ENCODE measurements around the gene UMODL1.

Gene UMODL1

DNA sequence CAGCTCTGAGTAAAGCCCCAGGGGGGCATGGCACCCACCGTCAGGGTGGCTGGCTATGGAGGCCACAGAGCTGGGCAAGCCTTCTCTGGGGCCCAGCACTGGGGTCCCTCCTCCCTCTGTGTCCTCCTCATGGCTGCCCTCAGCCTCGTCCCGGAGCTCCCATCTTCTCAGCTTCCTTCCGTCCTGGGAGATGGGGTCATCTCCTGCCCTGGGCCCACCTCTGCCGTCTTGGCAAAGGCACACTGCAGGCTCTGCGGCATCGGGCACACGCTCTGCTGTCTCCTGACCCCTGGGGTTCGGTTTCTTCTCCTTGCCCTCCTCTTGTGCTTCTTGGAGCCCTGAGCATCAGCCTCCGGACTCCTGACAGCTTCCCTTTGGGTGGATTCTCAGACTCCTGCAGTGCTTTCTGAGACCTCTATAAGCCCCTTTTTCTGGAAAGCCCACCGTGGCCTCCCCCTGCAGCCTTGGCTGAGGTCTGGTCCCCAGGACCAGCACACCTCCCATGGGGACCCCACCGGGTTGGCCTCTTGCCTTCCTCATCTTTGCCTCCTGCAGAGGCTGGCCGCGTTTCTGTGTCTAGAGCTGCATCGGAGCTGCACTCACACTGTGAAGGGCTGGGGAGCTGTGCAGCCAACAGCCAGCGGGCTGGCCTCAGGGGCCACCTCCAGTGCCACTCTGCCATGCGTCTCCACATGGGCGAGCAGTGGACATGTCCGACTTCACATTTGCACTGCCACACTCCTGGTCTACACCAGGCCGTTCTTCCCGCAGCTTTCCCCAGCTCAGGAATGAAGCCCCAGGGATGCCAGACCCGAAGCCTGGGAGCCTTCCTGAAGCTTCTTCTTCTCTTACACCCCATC lies 11.6 kb downstream of the UMODL1 start:
- DNase-seq, result no peak

DNA sequence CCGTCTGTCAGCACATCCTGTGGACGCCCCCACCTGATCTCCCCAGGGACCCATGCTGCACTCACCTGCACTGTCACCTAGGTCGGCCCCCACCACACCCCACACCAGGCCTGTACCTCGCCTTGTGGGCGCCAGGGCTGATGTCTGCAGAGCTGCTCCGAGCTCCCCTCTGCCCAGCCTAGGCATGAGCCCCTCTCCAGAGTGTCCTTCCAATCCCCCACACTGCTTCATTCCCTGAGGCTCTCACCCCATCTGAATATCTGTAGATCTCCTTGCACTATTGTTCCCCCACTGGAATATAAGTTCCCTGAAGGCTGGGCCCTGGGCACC lies 12.2 kb downstream of the UMODL1 start:
- no peak for DNase-seq

DNA sequence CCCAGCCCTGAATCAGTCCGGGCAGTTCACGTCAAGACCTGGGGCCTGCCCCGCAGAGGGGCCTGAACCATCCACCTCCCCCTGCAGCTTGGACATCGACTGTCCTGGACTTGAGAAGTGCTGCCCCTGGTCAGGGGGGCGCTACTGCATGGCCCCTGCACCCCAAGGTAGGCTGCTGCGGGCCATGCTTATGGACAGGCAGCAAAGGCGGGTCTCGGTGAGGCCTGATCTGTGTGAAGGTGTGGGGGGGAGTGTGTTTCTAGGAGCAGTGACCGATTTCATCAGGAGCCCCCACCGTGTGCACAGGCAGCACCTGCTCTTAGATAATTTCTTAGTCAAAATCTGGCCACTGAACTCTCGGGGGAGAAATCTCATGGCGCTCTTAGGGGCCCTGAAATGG lies 13.0 kb downstream of the UMODL1 start:
- DNase-seq, result no peak

DNA sequence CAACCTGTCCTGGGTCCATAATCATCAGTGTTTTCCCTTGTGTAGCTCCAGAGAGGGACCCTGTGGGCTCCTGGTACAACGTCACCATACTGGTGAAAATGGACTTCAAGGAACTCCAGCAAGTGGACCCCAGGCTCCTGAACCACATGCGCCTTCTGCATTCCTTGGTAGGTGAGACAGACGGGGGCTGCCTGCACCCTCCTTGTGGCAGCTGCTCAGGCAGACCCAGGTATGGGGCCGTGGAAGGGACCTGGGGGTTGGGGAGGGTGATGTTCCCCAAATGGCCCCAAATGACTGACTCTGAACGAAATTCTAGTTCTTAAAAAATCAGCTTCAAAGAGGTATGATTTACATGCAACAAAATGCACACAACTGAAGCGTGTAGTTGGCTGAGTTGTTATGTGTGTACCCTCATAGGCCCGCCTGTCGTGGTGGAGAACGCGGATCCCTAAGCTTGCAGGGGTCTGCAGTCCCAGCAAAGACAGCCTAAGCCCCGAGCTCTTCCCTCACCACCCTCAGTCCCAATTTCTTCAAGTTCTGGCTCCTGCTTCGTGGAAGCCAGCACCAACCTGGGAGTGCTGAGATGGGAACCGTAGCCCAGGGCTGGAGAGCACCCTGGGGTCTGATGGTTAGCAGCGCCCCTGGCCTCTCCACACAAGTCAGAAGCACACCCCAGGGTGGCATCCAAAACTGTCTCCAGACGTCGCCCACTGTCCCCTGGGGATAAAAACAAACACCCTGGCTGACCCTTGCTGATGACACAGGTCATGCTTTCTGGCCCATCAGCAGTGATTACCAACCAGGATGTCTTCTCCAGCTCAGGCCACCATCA lies 14.3 kb downstream of the UMODL1 start:
- DNase-seq, result no peak

DNA sequence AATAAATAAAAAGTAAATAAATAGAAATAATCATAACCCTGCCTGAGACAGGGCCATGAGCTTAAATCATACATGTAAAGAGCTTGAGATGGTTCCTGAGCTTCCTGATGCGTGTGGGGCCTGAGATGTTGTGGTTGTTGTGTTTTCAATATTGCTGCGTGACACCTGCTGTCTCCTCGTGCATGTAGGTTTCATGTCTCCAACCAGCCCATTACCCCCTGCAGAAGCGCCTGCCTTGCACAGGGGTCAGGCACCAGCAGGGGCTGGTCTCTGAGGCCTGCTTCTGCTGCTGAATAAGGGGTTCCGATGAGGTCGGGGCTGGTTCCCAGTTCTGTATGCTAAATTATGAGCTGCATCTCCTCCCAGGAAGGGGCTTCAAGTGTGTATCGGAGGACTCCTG lies 15.9 kb downstream of the UMODL1 start:
- DNase-seq, result no peak

DNA sequence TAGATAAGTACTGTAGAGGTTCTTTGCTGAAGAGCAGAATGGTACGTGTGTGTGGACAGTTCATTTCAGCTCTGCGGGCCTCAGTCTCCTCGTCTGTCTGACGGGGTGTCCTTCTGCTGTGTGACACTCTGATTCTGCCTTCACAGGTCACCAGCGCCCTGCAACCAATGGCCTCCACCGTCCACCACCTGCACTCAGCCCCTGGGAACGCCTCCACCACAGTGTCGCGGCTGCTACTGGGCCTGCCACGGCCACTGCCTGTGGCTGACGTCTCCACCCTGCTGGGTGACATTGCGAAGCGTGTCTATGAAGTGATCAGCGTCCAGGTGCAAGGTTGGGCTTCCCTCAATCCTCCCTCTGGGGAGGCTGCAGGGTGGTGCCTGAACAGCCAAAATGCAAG lies 17.0 kb downstream of the UMODL1 start:
- DNase-seq, result no peak

DNA sequence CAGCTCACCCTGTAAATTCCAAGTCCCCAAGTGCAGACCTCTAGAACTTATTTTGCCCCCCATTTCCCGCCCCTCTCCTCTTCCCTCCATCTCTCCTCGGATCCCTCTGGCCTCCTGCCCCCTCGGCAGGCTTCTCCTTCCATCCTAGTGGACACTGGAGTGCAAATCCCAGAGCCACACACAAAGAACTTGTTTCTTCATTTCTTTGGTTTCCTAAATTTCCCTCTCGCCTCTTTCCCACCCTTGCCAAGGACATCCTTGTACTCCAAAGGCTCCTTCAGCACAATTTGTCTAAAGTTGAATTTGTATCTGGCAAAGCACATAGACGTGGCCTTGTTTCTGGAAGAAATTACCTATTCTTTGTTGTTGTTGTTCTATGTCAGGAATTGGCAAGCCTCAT lies 17.5 kb downstream of the UMODL1 start:
- DNase-seq, result no peak

DNA sequence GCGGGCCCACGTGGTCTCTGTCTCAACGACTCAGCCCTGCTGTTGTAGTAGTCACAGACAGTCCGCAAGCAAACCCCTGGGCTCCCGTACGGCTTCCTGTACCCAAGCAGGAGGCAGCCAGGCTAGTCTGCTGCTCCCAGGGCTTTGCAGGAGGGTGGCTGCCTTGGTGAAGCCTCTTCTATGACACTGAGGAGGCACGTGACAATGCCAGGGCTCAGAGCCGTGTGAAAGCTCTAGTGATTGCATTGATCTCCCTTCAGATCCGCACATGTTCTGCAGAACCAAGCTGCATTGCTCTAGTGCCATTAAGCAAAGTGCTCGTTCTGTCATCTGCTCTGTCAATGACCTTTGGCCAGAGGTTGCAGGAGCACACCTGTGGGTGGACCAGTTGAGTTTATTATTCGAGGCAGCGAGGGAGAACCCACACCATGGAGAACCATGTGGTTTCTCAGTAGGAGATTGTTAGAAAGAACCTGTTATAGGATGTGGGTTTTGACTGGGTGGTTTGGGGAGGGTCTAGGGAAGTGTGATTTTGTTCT lies 18.0 kb downstream of the UMODL1 start:
- DNase-seq, result no peak

DNA sequence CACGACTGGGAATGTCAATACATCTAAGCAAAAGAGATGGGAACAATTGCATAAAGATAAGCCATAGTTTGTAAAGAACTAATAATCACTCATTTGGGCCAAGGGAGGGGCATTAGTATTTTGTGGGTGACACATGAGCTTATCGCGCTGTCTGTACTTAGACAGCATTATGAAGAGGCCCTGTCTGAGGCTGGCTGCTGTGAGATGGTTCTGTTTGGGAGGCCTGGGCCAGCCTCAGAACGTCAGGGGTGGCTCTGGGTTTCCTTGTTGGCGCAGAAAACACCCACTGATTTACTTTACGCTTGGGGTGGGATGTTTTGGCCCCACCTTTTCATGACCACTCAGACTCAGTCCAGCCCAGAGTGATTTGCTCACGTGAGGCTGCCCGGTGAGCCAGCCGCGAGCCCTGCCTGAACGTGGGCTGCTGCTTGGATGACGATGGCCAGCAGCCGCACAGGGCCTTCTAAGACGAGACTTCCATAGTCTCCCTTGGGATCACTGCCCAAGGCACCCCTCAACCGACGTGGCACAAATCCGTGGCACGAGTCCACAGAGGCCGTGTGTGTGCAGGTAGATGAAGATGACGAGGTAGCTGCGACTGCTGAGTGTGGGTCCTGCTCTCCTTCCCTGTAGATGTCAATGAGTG lies 18.7 kb downstream of the UMODL1 start:
- DNase-seq, result no peak

DNA sequence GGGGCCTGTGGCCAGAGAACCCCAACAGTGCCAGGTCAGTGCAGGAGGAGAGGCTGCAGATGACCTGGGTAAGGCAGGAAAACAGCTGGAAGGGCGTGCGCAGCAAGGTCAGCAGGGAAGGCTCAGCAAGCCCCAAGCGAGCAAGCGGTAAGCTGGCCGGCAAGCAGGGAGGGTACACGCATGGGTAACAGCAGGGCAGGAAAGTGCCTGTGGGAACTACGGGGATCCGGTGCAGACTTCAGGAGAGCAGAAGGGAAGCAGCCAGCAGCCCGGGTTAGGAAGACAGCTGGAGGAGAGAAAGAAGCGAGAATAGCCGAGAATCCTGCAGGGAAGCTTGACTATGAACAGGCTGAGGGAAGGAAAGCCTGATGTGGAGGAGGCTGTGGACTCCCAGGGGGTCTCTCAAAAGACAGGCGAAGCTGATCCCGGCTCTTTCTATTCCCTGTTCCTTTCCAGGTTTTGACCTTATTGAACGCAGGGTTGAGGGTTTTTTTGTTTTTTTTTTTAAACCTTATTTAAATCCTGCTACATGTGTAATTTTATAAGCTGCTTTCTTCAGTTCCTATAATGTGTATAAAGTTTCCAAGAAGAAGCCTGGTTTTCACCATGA lies 20.9 kb downstream of the UMODL1 start:
- DNase-seq, result no peak

DNA sequence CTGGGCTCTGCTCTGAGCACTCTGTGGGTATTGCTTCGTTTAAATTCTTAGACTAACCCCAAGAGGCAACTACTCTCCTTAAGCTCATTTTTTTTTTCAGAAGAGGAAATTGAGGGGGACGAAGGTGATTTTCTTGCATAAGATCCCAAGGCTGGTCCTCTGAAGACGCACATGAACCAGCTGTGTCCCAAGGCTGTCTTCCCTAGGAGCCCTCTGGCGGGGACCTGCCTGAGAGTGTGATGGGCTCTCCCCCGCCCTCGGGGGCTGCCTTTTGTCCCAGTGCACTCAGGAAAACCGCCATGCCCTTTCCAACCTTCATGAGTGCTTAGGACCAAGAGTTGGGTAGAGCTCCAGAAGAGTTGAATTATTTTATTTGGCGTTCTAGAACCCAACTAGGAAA lies 21.7 kb downstream of the UMODL1 start:
- no peak for DNase-seq

DNA sequence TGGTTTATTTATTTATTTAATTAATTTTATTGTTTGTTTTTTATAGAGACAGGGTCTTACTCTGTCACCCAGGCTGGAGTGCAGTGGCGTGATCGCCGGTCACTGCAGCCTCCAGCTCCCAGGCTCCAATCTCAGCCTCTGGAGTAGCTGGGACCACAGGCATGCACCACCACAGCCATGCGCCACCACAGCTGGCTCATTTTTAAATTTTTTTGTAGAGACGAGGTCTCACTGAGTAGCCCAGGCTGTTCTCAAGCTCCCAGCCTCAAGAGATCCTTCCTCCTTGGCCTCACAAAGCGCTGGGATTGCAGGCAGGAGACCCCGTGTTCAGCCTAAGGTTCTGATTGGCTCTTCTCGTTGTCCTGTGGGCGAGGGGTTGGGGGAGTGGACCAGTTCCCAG lies 22.1 kb downstream of the UMODL1 start:
- DNase-seq, result no peak

DNA sequence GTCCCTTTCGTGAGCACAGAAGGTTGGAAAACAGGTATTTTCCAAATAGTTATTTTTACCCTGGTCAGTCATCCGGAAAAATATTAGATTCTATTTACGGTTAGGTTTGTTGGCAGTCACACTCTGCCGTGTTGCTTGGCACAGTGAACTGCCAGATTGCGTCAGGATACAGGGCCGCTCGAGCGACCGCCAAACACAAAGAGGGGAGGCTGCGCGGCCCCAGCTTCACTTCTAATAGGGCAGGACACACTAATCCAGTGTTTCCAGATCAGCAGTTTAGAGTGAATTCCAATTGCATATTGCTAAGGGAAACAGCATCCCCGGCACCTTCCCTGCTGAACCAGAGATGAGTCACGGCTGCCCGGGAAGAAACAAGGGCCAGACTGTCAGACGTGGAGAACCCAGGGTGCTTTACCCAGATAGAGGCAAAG lies 22.9 kb downstream of the UMODL1 start:
- DNase-seq, result no peak

DNA sequence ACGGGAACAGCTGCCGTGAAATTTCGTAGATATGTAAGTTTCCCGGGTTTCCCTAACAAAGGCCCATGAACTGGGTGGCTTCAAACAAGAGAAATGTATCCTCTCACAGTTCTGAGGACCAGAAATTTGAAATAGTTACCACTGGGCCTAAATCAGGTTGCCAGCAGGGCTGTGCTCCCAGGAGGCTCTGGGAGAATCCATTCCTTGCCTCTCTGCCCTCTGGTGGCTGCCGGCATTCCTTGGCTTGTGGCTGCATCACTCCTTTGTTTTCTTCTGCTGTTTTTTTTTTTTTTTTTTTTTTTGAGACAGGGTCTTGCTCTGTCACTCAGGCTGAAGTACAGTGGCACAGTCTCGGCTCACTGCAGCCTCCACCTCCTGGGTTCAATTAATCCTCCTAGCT lies 23.7 kb downstream of the UMODL1 start:
- DNase-seq, result no peak

DNA sequence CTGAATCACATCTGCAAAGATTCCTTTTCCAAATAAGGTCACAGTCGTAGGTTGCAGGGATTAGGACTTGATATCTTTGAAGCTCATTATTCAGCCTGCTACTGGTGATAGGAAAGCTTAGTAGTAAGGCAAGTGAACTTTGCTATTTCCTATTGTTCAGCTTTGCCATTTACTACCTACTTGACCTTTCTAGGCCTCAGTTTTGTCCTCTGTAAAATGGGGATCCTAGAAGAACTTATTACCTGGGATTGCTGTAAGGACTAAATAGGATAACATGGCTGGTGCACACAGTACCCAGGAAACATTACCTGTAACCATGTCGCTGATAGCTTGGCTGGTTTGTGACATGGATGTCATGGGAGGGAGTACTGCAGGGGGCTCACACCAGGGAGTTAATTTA lies 24.5 kb downstream of the UMODL1 start:
- DNase-seq, result no peak

DNA sequence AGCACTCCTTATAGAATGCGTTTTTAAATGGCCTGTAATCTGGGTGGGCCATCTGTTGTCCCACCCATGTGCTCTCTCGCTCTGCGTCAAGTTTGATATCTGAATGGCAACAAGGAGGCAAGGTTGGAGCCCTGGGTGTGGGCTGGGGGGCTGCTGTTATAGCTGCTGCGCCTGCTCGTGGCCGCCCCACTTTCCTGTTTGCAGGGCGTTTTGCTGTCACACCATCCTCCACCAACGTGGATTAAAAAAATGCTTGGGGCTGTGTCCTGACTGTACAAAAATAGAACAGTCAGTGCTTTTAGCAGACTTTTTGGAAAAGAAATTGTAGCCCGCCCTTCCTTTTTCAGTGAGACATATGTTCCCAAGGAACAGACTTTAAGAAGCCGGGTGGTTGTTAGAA lies 25.4 kb downstream of the UMODL1 start:
- DNase-seq, result peak; percentile 89

DNA sequence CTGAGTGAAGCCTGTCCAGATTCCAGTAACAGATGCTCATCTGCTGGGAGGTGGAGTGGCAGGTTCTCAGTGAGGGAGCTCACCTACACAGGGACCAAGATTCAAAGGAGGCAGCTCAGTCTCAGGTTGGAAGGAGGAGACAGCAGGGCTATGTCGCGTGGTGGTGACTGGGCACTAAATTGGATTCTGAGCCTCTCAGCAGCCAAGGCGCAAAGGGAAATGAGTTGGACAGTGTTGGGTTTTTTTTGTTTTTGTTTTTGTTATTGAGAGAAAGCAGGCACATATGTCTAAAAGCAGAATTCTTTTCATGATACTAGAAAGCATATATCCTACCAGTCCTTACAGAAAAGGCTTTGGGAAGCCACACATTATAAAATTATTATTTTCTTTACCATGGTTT lies 26.2 kb downstream of the UMODL1 start:
- no peak for DNase-seq

DNA sequence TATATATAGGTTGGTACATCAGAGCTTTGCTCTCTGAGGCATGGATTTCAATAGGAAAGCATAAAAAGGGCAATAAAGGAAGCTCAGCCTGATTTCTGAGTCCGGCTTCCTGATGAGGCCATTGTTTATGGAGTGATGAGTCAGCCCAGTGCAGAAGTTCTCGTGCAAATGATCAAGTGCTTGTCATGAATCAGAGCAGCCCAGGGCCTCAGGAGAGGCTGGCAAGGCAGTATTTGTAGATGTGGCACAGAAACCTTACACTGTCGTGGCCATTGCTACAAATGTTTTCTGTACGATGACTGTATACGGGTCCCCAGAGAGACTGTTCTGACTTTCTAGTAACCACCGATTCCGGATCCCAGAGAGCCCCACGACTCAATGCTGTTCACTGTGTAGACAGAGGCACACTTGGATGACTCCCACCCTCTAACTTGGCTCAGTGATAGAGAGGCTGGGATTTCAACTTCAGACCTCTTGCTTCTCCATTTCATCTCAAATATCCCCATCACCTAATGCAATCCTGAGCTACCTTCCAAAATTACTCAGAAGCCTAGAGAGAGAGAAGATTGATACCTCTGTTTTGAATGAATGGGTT lies 26.8 kb downstream of the UMODL1 start:
- DNase-seq, result peak; percentile 65

DNA sequence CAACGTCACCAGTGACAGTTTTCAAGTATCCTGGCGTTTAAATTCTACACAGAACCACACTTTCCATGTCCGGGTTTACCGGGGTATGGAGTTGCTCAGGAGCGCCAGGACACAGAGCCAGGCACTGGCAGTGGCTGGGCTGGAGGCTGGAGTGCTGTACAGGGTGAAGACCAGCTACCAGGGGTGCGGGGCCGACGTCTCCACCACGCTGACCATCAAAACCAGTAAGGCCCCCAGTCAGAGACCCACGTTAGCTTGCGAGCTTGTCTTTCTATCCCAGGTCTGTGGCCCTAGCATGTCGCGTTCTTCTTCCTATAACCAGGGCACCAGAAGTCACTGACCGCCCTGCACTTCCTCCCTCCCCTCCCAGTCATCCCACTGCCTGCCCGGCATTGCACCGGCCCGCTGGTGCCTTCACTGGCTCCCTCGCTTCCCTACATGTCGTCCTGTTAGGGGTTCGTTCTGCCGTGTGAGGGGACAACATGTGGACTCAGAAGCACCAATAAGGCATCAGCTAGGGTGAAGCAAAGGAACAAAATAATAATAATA lies 27.9 kb downstream of the UMODL1 start:
- no peak for DNase-seq

DNA sequence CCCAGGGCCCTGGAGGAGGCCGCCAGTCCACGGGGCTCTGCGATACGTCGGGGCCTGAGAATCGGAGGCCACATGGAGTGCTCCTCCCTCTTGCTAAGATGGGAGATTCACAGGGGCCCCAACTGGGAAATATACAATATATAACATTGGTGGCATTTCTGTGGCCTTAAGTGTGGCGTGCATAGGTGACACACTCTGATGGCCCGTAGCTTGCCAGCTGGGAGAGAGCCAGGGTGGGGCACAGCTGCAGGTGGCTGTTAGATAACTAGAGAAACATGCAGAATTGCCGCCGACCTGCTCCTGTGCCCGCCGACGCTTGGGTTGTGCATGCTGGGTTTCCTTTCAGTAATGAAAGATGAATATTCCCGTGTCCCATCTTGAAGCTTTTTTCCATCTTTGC lies 30.1 kb downstream of the UMODL1 start:
- DNase-seq, result no peak

DNA sequence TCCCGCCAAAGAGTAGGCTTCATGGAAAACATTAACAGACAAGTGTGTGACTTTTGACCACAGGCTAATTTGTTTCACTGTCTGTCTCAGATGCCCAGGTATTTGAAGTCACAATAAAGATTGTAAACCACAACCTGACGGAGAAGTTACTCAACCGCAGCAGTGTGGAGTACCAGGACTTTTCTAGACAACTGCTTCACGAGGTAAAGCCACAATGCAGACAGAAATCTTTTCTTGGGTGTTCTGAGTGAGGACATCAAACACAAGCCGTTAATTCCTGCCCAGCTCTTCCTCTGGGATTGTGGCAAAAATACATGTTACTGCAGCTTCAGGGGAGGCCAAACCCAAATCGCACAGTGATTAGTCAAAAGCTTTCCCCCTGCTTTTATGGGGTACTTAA lies 31.0 kb downstream of the UMODL1 start:
- DNase-seq, result no peak

DNA sequence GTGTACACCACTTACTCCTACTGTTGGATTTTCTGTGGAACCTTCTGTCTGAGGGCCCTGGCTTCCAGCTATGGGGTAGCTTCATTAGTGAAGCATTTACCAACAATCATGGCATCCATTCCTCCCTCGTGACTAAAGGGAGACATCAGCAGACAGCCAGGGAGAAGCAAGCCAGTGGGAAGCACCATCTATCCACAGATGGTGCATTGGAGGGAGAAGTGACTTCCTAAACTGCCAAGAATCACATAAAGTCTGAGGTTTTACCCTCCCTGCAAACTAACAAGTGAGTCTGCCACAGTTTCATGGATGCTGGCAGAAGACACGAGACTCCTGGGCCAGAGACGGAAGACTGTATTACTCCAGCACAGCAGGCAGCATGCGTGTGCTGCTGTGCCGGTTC lies 31.4 kb downstream of the UMODL1 start:
- no peak for DNase-seq

Measured in hematopoietic multipotent progenitor cell treated with erythropoietin and hydrocortisone succinate and interleukin-3 and kit ligand, for 6 days (in vitro differentiated cells).